ENCODE data around the gene TMEM190.

- no peak for TF ChIP-seq CTCF (IDR thresholded peaks at IDR 0.05; ENCODE audit: control extremely low read depth in 1 of 3, insufficient read depth in 1 of 3, low read depth in 1 of 3, low read length in 3 of 3)
- TF ChIP-seq RAD21 (IDR thresholded peaks at IDR 0.05 in 1 of 2, conservative IDR thresholded peaks at IDR 0.05 in 1 of 2; ENCODE audit: low read depth in 2 of 2, low read length in 2 of 2) = no peak
- no peak for TF ChIP-seq USF2 (IDR thresholded peaks at IDR 0.05; ENCODE audit: low read length)
Observed at GRCh38 chr19:55365964-55366363, 10.7 kb upstream of the TMEM190 start.
